Mesenchymal stem cell (in vitro differentiated cells and primary cell): ENCODE data around the gene VGLL4.
A peak's percentile ranks its signal among the peaks of the same experiment; 100 is the strongest.

Experiments
- DNase-seq: peaks from one replicate; pipeline ENCODE4 v3.0.0-alpha.2; 2013
- H2AFZ ChIP-seq: one replicate; pipeline ENCODE4 v1.6.1; 2013; ENCODE audit warnings: low read depth, mild to moderate bottlenecking, control low read depth, inconsistent platforms, low read length, moderate library complexity
- H2AK5ac ChIP-seq: 2 replicates; pipeline ENCODE4 v1.6.1; 2013; ENCODE audit warnings: low read length, moderate library complexity, mild to moderate bottlenecking, inconsistent platforms; ENCODE audit not compliant: severe bottlenecking
- H2BK120ac ChIP-seq: one replicate; pipeline ENCODE4 v1.6.1; 2013; ENCODE audit warnings: low read depth, mild to moderate bottlenecking, inconsistent platforms, low read length, moderate library complexity
- H2BK12ac ChIP-seq, 2 experiments: one replicate each; pipeline ENCODE4 v1.6.1; 2013; ENCODE audit warnings: inconsistent platforms in 2 of 2, low read length in 2 of 2, mild to moderate bottlenecking in 2 of 2, moderate library complexity in 2 of 2, control low read depth in 1 of 2
- H2BK15ac ChIP-seq: one replicate; pipeline ENCODE4 v1.6.1; 2013; ENCODE audit warnings: mild to moderate bottlenecking, low read depth, inconsistent platforms; ENCODE audit not compliant: poor library complexity, severe bottlenecking
- H2BK5ac ChIP-seq: 2 replicates; pipeline ENCODE4 v1.6.1; 2013; ENCODE audit warnings: low read depth, mild to moderate bottlenecking, low read length, control low read depth, inconsistent platforms; ENCODE audit not compliant: poor library complexity, severe bottlenecking
- H3K14ac ChIP-seq, 2 experiments: one replicate each; pipeline ENCODE4 v1.6.1; 2013; ENCODE audit warnings: inconsistent platforms in 2 of 2, low read length in 2 of 2, control low read depth in 1 of 2, mild to moderate bottlenecking in 1 of 2, moderate library complexity in 1 of 2
- H3K18ac ChIP-seq, 2 experiments: one replicate each; pipeline ENCODE4 v1.6.1; 2013; ENCODE audit warnings: inconsistent platforms in 2 of 2, low read length in 2 of 2, control low read depth in 1 of 2, low read depth in 1 of 2, mild to moderate bottlenecking in 1 of 2
- H3K23ac ChIP-seq, 2 experiments: one replicate each; pipeline ENCODE4 v1.6.1; 2013; ENCODE audit warnings: inconsistent platforms in 2 of 2, low read length in 2 of 2, mild to moderate bottlenecking in 2 of 2, moderate library complexity in 2 of 2, control low read depth in 1 of 2
- H3K27ac ChIP-seq: 2 replicates; pipeline ENCODE4 v1.5.1; 2013; ENCODE audit warnings: mild to moderate bottlenecking, moderate library complexity, low read length, control low read depth, inconsistent platforms; ENCODE audit not compliant: poor library complexity, severe bottlenecking
- H3K27me3 ChIP-seq, 2 experiments: 2 replicates each; pipeline versions ENCODE4 v1.6.1 to v1.7.0; 2013; ENCODE audit warnings: low read length in 2 of 2, mild to moderate bottlenecking in 2 of 2, moderate library complexity in 2 of 2, control low read depth in 1 of 2, inconsistent platforms in 1 of 2; ENCODE audit not compliant: control insufficient read depth in 1 of 2, insufficient read depth in 1 of 2
- H3K36me3 ChIP-seq, 2 experiments: 2 replicates each; pipeline versions ENCODE4 v1.6.1 to v1.7.0; 2013; ENCODE audit warnings: low read length in 2 of 2, control low read depth in 1 of 2, inconsistent platforms in 1 of 2, low read depth in 1 of 2, mild to moderate bottlenecking in 1 of 2; ENCODE audit not compliant: insufficient read depth in 2 of 2, control insufficient read depth in 1 of 2
- H3K4ac ChIP-seq, 2 experiments: one replicate each; pipeline ENCODE4 v1.6.1; 2013; ENCODE audit warnings: inconsistent platforms in 2 of 2, low read length in 2 of 2, mild to moderate bottlenecking in 2 of 2, moderate library complexity in 2 of 2, control low read depth in 1 of 2, low read depth in 1 of 2
- H3K4me1 ChIP-seq: 2 replicates; pipeline ENCODE4 v1.6.1; 2013; ENCODE audit warnings: low read depth, low read length, control low read depth; ENCODE audit not compliant: control insufficient read depth, insufficient read depth
- H3K4me2 ChIP-seq: 2 replicates; pipeline ENCODE4 v1.6.1; 2013; ENCODE audit warnings: low read length, mild to moderate bottlenecking, inconsistent platforms; ENCODE audit not compliant: poor library complexity, severe bottlenecking
- H3K4me3 ChIP-seq, 2 experiments: 2 replicates each; pipeline versions ENCODE4 v1.5.1 to v1.7.0; 2013; ENCODE audit warnings: low read length in 2 of 2, mild to moderate bottlenecking in 2 of 2, control low read depth in 1 of 2, low read depth in 1 of 2; ENCODE audit not compliant: insufficient read depth in 1 of 2
- H3K79me1 ChIP-seq: replicated peaks from 2 replicates; pipeline ENCODE4 v1.6.1; 2013; ENCODE audit warnings: mild to moderate bottlenecking, control low read depth, low read length, inconsistent platforms; ENCODE audit not compliant: poor library complexity, severe bottlenecking
- H3K9ac ChIP-seq: 2 replicates; pipeline ENCODE4 v1.7.0; 2013; ENCODE audit warnings: mild to moderate bottlenecking, low read length, moderate library complexity
- H3K9me3 ChIP-seq: 2 replicates; pipeline ENCODE4 v1.7.0; 2013; ENCODE audit warnings: mild to moderate bottlenecking, low read length; ENCODE audit not compliant: control insufficient read depth
- H4K8ac ChIP-seq: one replicate; pipeline ENCODE4 v1.6.1; 2013; ENCODE audit warnings: inconsistent platforms, mild to moderate bottlenecking, low read length, moderate library complexity
- H4K91ac ChIP-seq: one replicate; pipeline ENCODE4 v1.6.1; 2013; ENCODE audit warnings: mild to moderate bottlenecking, low read length, inconsistent platforms
- WGBS: methylation state at CpG from one replicate; pipeline ENCODE4 v1.1.7; 2013; ENCODE audit warnings: mixed read lengths; 5-methylcytosine and 5-hydroxymethylcytosine counted together

VGLL4 gene

DNA sequence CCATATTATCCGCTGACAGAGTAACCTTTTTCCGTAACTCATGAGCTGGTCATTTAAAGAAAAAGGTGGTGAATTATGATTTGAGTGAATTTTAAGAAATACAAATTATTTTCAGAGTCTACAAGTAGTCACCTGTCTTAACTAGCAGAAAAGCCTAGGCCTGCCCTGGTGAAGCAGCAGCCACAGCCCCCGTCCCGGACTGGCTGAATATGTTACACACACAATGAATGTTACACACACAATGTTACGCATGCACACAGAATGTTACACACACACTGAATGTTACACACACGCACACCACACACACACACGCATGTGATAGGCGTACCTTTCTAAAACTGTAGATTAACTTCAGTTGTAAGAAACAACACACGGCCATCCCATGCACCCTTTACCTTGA, 77.8 kb downstream of the VGLL4 start:
- H3K4me3 ChIP-seq, result no peak overlapping the region
- peaks cover 59% of the 10 kb centered on the region for H3K4me1 ChIP-seq
- H3K9me3 ChIP-seq, result no peaks in the 10 kb centered on the region
- H2AFZ ChIP-seq, result no peak overlapping the region
- no peak overlapping the region for H3K4me2 ChIP-seq
- no peak overlapping the region for H3K14ac ChIP-seq
- no peak for DNase-seq
- H3K27me3 ChIP-seq, result no peaks in the 10 kb centered on the region
- no peak overlapping the region for H3K9ac ChIP-seq
- no peak overlapping the region for H3K18ac ChIP-seq
- H2BK5ac ChIP-seq, result no peak overlapping the region
- no peak overlapping the region for H2BK12ac ChIP-seq
- H3K4ac ChIP-seq, result no peak overlapping the region
- peak overlapping the region; percentile 5 for H4K8ac ChIP-seq
- no peak overlapping the region for H3K27ac ChIP-seq
- peaks cover 23% of the 10 kb centered on the region for H3K79me1 ChIP-seq
- H2BK120ac ChIP-seq, result no peak overlapping the region
- peak overlapping the region; percentile 28 for H4K91ac ChIP-seq
- H2AK5ac ChIP-seq, result no peak overlapping the region
- no peak overlapping the region for H3K23ac ChIP-seq
- 96% methylated on average over 7 of the region's 9 CpGs for WGBS
- no peak overlapping the region for H2BK15ac ChIP-seq
- H3K36me3 ChIP-seq, result peaks cover 59 to 68% of the 10 kb centered on the region in 2 experiments

GRCh38 chr3:11565492-11565891, 78.2 kb downstream of the VGLL4 start:
- Histone ChIP-seq H3K4me3 (no peak overlapping the region), H3K14ac (no peak overlapping the region), H3K9ac (no peak overlapping the region), H3K4me1 (peaks cover 60% of the 10 kb centered on the region), H3K18ac (no peak overlapping the region), H3K4me2 (no peak overlapping the region), H2AK5ac (no peak overlapping the region), H2AFZ (no peak overlapping the region), H3K79me1 (peaks cover 23% of the 10 kb centered on the region), H2BK15ac (no peak overlapping the region), H3K27ac (no peak overlapping the region), H4K91ac (no peak overlapping the region), H2BK120ac (no peak overlapping the region), H2BK5ac (no peak overlapping the region), H3K27me3 (no peaks in the 10 kb centered on the region), H3K23ac (no peak overlapping the region), H4K8ac (no peak overlapping the region), H3K36me3 (peaks cover 63 to 71% of the 10 kb centered on the region in 2 experiments), H3K9me3 (no peaks in the 10 kb centered on the region), H3K4ac (no peak overlapping the region), H2BK12ac (peak overlapping the region in 1 of 2 experiments; percentile 12)
- no peak for DNase-seq
- WGBS, result 99% methylated on average over 12 of the region's 12 CpGs

DNA sequence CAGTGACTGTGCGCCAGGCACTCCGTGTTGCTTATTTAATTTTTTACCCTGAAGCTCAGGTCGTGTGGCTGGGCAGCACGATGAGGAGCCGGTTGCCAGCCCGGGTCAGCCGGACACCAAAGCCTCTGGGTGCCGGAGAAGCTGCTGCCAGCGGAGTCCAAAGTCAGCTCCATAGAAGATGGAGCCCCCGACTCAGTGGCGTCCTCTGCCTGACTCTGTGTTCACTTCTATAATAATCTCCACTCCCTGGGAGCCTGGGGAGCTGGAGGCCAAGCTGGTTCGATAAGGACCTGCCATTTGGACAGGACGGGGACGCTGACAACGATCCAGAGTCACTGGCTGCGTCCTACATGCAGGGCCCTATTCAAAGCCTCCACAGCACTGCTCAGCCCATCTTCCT, 78.6 kb downstream of the VGLL4 start:
- DNase-seq, result no peak
- H3K18ac ChIP-seq, result no peak overlapping the region
- no peak overlapping the region for H2BK12ac ChIP-seq
- no peak overlapping the region for H4K8ac ChIP-seq
- peaks cover 60% of the 10 kb centered on the region for H3K4me1 ChIP-seq
- H2AK5ac ChIP-seq, result no peak overlapping the region
- peak overlapping the region; percentile 35 for H2BK15ac ChIP-seq
- peaks cover 23% of the 10 kb centered on the region for H3K79me1 ChIP-seq
- no peak overlapping the region for H3K9ac ChIP-seq
- H3K23ac ChIP-seq, result no peak overlapping the region
- no peak overlapping the region for H4K91ac ChIP-seq
- H3K27ac ChIP-seq, result no peak overlapping the region
- no peak overlapping the region for H2AFZ ChIP-seq
- no peak overlapping the region for H2BK5ac ChIP-seq
- H3K14ac ChIP-seq, result no peak overlapping the region
- no peaks in the 10 kb centered on the region for H3K27me3 ChIP-seq
- no peaks in the 10 kb centered on the region for H3K9me3 ChIP-seq
- H2BK120ac ChIP-seq, result no peak overlapping the region
- H3K4me2 ChIP-seq, result no peak overlapping the region
- peaks cover 68 to 70% of the 10 kb centered on the region in 2 experiments for H3K36me3 ChIP-seq
- H3K4me3 ChIP-seq, result no peak overlapping the region
- H3K4ac ChIP-seq, result no peak overlapping the region
- WGBS, result 99% methylated on average over 16 of the region's 16 CpGs

GRCh38 chr3:11564577-11565001, 79.1 kb downstream of the VGLL4 start:
- H2BK5ac ChIP-seq, result no peak overlapping the region
- no peak for DNase-seq
- no peak overlapping the region for H2BK12ac ChIP-seq
- no peak overlapping the region for H3K27ac ChIP-seq
- no peak overlapping the region for H3K9ac ChIP-seq
- H4K91ac ChIP-seq, result no peak overlapping the region
- 97% methylated on average over 19 of the region's 19 CpGs for WGBS
- no peaks in the 10 kb centered on the region for H3K9me3 ChIP-seq
- no peak overlapping the region for H3K23ac ChIP-seq
- H2AFZ ChIP-seq, result no peak overlapping the region
- peaks cover 61% of the 10 kb centered on the region for H3K4me1 ChIP-seq
- peak overlapping the region in 1 of 2 experiments; percentile 28 for H3K18ac ChIP-seq
- H3K14ac ChIP-seq, result no peak overlapping the region
- H2AK5ac ChIP-seq, result no peak overlapping the region
- no peak overlapping the region for H3K4me3 ChIP-seq
- H2BK15ac ChIP-seq, result no peak overlapping the region
- H3K79me1 ChIP-seq, result peaks cover 23% of the 10 kb centered on the region
- no peaks in the 10 kb centered on the region for H3K27me3 ChIP-seq
- H4K8ac ChIP-seq, result no peak overlapping the region
- no peak overlapping the region for H3K4ac ChIP-seq
- H2BK120ac ChIP-seq, result no peak overlapping the region
- H3K4me2 ChIP-seq, result no peak overlapping the region
- peaks cover 71 to 72% of the 10 kb centered on the region in 2 experiments for H3K36me3 ChIP-seq
